Ovary (tissue), 9 donors: ENCODE results near the gene SMC1B. TPM values are rescaled to one million over a fixed set of nuclear protein-coding genes. Genes with fewer than 3 reads are reported as not detected.
"Not testable (repeated sequence)": the region's sequence is repeated elsewhere in the genome, so short reads cannot be mapped to it uniquely, and the experiment has no call there.

Experiments used
- DNase-seq, 5 donors: peaks; one replicate each; pipeline ENCODE4 v3.0.0-alpha.2; 2019 to 2020
- H3K27ac ChIP-seq, 2 donors: fragments of 200-600 bp; one replicate each; pipeline versions ENCODE4 v1.5.1 to v1.8.0; 2019 to 2022
- H3K27me3 ChIP-seq: fragments of 200-600 bp; one replicate; pipeline ENCODE4 v1.8.0; 2022
- H3K36me3 ChIP-seq: fragments of 200-600 bp; sonication (generic); one replicate; pipeline ENCODE4 v1.5.1; 2019
- H3K4me1 ChIP-seq: one replicate; pipeline ENCODE4 v1.8.1; 2013; ENCODE audit warnings: mild to moderate bottlenecking, moderate library complexity; ENCODE audit not compliant: insufficient read depth
- H3K4me3 ChIP-seq: fragments of 200-600 bp; sonication (generic); one replicate; pipeline ENCODE4 v1.5.1; 2017
- H3K9me3 ChIP-seq, 2 donors: fragments of 200-600 bp in 1 of 2; sonication (generic) in 1 of 2; one replicate each; pipeline versions ENCODE4 v1.5.1 to v1.8.1; 2013 to 2019; ENCODE audit warnings: mild to moderate bottlenecking in 1 of 2, moderate library complexity in 1 of 2
- EP300 ChIP-seq: sonication (generic); formaldehyde crosslinking; IDR thresholded peaks from one replicate; pipeline ENCODE4 v1.6.1; 2017; ENCODE audit warnings: antibody characterized with exemption
- POLR2A ChIP-seq: fragments of 450-650 bp; IDR thresholded peaks from one replicate; pipeline ENCODE4 v1.6.1; 2017; ENCODE audit warnings: antibody characterized with exemption, mild to moderate bottlenecking, moderate library complexity
- WGBS, 3 donors: extraction: QIAGEN DNeasy Blood & Tissue Kit in 1 of 3; methylation state at CpG; one replicate each; pipeline versions ENCODE4 v1.1.5 to v1.1.7; 2013 to 2017; 5-methylcytosine and 5-hydroxymethylcytosine counted together
- intact Hi-C, 4 donors: fragments of 100-400 bp; cut with DNase I; formaldehyde crosslinking; loops; one replicate each; pipeline versions ENCODE4 v1.11.0 to v1.15.1; 2022 to 2023
- polyA plus RNA-seq, 2 donors: library from polyadenylated mRNA; stranded (reverse); fragments of 200-250 nt in 1 of 2; fragments of 350-450 nt in 1 of 2; fragmentation: Illumina TruSeq in 1 of 2; extraction: RNeasy Lipid Tissue Mini Kit (QIAGEN cat#74804) in 1 of 2; gene quantifications; one replicate each; pipeline ENCODE4 v1.2.3, GENCODE V29; 2013 to 2014
- total RNA-seq, 7 donors: library from RNA; depleted of rRNA in 2 of 7; stranded (reverse); fragments of >200 nt in 2 of 7; fragmentation: NEBNext Ultra II Directional in 3 of 7; extraction: Animal tissue kit (Norgen Biotek cat#: 25700) in 3 of 7; gene quantifications; one replicate each; pipeline versions ENCODE4 v1.1.0 to v1.2.4, GENCODE V29; 2016 to 2023
- TF ChIP-seq, protein P1 (sequence below), 3 donors: fragments of 450-650 bp in 2 of 3; fragments of 200-600 bp in 1 of 3; IDR thresholded peaks; one replicate each; pipeline versions ENCODE4 v1.5.1 to v1.8.0; 2016 to 2022; ENCODE audit warnings: antibody characterized with exemption in 3 of 3, mild to moderate bottlenecking in 1 of 3
- donor health status: DM: no; HTN: no; CAD: no; lungs with moderate emphysema.
- donor health status: DM: no; HTN: no; CAD: no.
- donor health status: Bipolar disorder and iron deficiency.
- donor health status: DM: yes; HTN: yes; CAD: no.
- donor health status: DM: no; HTN: no; CAD: no.
- donor health status: DM: yes; HTN: yes; CAD: no.

SMC1B gene
- total and polyA plus RNA-seq, 9 donors, result 0.04 to 0.05 TPM; not detected in 7

DNA sequence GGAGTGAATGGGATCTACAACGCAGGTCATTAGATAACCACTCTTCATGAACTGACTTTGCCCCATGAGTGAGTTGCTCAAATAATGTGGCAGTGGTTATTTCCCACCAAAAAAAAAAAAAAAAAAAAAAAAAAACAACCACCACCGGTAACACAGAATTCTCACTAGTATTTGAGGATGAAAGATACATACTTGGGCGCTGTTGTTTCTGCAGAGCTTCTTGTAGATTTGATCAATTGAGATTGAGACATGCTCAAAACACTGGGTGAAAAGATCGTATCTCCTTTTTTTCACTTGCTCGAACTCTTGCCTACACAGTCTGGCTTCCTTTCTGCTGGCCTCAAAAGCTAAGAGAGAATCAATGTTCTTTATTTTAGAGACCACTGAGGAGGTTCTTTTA lies 59.6 kb downstream of the SMC1B start:
- Histone ChIP-seq H3K36me3 (no peaks in the 10 kb centered on the region), H3K9me3 (no peaks in the 10 kb centered on the region), H3K4me1 (no peaks in the 10 kb centered on the region), H3K27me3 (no peaks in the 10 kb centered on the region), H3K27ac (no peak overlapping the region), H3K4me3 (no peak overlapping the region)
- WGBS, 3 donors, result 92 to 97% (median 95%) methylated on average over 5 of the region's 5 CpGs
- intact Hi-C loops, result loop anchor here in 1 of 4 donors (2.0 kb wide), 1 partner anchor 49 kb away; no protein-coding TSS in a partner anchor
- TF ChIP-seq, protein P1, sequence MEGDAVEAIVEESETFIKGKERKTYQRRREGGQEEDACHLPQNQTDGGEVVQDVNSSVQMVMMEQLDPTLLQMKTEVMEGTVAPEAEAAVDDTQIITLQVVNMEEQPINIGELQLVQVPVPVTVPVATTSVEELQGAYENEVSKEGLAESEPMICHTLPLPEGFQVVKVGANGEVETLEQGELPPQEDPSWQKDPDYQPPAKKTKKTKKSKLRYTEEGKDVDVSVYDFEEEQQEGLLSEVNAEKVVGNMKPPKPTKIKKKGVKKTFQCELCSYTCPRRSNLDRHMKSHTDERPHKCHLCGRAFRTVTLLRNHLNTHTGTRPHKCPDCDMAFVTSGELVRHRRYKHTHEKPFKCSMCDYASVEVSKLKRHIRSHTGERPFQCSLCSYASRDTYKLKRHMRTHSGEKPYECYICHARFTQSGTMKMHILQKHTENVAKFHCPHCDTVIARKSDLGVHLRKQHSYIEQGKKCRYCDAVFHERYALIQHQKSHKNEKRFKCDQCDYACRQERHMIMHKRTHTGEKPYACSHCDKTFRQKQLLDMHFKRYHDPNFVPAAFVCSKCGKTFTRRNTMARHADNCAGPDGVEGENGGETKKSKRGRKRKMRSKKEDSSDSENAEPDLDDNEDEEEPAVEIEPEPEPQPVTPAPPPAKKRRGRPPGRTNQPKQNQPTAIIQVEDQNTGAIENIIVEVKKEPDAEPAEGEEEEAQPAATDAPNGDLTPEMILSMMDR (IDR thresholded peaks at IDR 0.05), result no peak
- no peak for TF ChIP-seq POLR2A
- DNase-seq, result no peak

DNA sequence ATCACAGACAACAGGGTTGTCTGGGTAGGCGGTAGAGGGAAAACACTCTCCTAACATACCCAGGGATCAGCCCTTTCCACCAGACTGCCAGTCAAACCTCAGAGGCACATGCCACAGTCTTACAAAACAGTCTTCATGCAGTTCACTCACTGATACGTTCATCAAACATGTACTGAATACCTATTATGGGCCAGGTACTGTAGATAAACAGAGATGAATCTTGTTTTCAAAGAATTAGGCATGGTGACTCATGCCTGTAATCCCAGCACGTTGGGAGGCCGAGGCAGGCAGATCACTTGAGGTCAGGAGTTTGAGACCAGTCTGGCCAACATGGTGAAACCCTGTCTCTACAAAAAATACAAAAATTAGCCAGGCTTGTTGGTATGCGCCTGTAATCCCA lies 60.6 kb downstream of the SMC1B start:
- H3K4me1 ChIP-seq, DNase-seq, H3K4me3 ChIP-seq, H3K9me3 ChIP-seq, H3K36me3 ChIP-seq, H3K27ac ChIP-seq, H3K27me3 ChIP-seq, intact Hi-C loops: not testable (repeated sequence)
- WGBS, 3 donors, result 88 to 89% (median 88%) methylated on average over 5 of the region's 5 CpGs

DNA sequence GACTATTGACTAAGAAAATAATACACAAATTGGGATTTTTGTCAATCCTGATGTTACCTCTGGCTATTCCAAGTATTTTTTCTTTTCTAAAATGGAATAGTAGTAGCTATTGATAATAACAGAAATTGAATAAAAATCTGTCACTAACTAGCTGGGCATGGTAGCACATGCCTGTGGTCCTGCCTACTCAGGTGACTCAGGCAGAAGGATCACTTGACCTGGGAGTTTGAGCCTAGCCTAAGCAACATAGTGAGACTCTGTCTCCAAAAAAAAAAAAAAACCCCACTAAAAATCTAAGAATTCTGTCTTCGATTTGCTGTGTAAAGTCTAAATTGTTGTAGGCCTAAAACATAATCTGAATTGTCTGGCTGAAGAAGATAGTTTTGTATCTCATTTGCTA lies 61.4 kb downstream of the SMC1B start:
- no peak for DNase-seq

DNA sequence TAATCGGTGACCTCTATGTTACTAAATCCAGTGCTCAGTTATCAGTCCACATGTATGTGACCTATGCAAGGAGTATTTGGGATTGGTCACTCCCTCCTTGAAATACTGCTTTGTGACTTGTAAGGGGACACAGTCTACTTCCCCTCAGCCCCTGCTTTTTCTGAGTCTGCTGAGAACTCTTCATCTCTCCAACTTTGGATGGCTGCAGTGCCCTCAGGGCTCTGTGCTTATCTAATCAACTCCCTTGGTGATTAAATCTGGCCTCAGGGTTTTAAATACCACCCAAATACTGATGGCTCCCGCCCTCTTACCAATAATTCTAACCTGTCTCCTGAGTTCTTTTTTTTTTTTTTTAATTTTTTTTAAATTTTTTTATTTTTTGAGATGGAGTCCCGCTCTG lies 63.5 kb downstream of the SMC1B start:
- H3K9me3 ChIP-seq, result no peaks in the 10 kb centered on the region
- no peak overlapping the region for H3K27ac ChIP-seq
- H3K36me3 ChIP-seq, result no peaks in the 10 kb centered on the region
- WGBS, 3 donors, result 77 to 82% (median 80%) methylated on average over 3 of the region's 3 CpGs
- no peak overlapping the region for H3K4me3 ChIP-seq
- DNase-seq, result no peak
- intact Hi-C loops, result no loop called here
- TF ChIP-seq, protein P1 (IDR thresholded peaks at IDR 0.05), result no peak
- TF ChIP-seq POLR2A (no peak), EP300 (no peak)
- no peaks in the 10 kb centered on the region for H3K4me1 ChIP-seq
- no peaks in the 10 kb centered on the region for H3K27me3 ChIP-seq

More for the DNA sequence above, 61.4 kb downstream of the SMC1B start:
- Histone ChIP-seq H3K4me1 (no peaks in the 10 kb centered on the region), H3K27ac (no peak overlapping the region), H3K9me3 (no peaks in the 10 kb centered on the region), H3K36me3 (no peaks in the 10 kb centered on the region), H3K4me3 (no peak overlapping the region), H3K27me3 (no peaks in the 10 kb centered on the region)
- TF ChIP-seq, protein P1 (IDR thresholded peaks at IDR 0.05), result no peak
- no peak for TF ChIP-seq POLR2A
- TF ChIP-seq EP300, result no peak
- intact Hi-C loops, result no loop called here
- WGBS, 3 donors, result 93 to 97% (median 96%) methylated on average over 1 of the region's 1 CpG

DNA sequence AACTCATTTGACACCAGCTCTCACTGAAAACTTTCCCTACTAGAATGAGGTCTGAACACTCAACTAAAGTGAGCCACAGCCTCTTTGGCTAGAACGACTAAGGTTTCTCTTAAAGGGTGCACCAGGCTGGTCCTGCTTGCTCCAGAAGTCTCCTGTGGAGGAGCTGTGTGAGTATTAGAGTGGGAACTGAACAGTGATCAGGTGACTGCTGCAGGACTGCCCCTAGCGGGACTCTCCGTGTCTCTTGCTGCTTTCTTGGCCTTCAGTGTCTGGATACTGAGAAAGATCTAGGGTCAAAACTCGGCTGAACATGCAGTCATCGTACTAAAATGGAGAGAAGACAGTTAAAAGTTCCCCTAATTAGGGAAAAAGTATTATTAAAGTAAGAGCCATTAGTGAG lies 69.1 kb downstream of the SMC1B start:
- no peak overlapping the region for H3K4me3 ChIP-seq
- H3K9me3 ChIP-seq, result no peaks in the 10 kb centered on the region
- no peaks in the 10 kb centered on the region for H3K4me1 ChIP-seq
- TF ChIP-seq POLR2A (no peak), EP300 (no peak)
- TF ChIP-seq, protein P1 (IDR thresholded peaks at IDR 0.05), result no peak
- intact Hi-C loops, result no loop called here
- WGBS, 3 donors, result 42 to 56% (median 51%) methylated on average over 5 of the region's 5 CpGs
- no peak overlapping the region for H3K27ac ChIP-seq
- DNase-seq, result no peak
- H3K27me3 ChIP-seq, result no peaks in the 10 kb centered on the region
- H3K36me3 ChIP-seq, result no peaks in the 10 kb centered on the region
